Endothelial cell (in vitro differentiated cells): ENCODE results near the gene MDM1. TPM values are rescaled to one million over a fixed set of nuclear protein-coding genes. Genes with fewer than 3 reads are reported as not detected.

Experiments
- DNase-seq: peaks from one replicate; pipeline ENCODE4 v3.0.0; 2021; ENCODE audit warnings: low spot score
- H3K27ac Mint-ChIP-seq: one replicate; pipeline ENCODE4 v1.8.0; 2021; ENCODE audit warnings: mixed read lengths, inconsistent platforms; ENCODE audit not compliant: unreplicated experiment
- H3K27me3 Mint-ChIP-seq: one replicate; pipeline ENCODE4 v1.8.0; 2021; ENCODE audit warnings: mild to moderate bottlenecking, moderate library complexity, mixed read lengths, inconsistent platforms; ENCODE audit not compliant: unreplicated experiment
- H3K36me3 Mint-ChIP-seq: one replicate; pipeline ENCODE4 v1.8.0; 2021; ENCODE audit warnings: mild to moderate bottlenecking, low read depth, mixed read lengths, inconsistent platforms; ENCODE audit not compliant: unreplicated experiment
- H3K4me1 Mint-ChIP-seq: one replicate; pipeline ENCODE4 v1.8.0; 2021; ENCODE audit warnings: mild to moderate bottlenecking, mixed read lengths, inconsistent platforms; ENCODE audit not compliant: unreplicated experiment
- H3K4me3 Mint-ChIP-seq: one replicate; pipeline ENCODE4 v1.8.0; 2021; ENCODE audit warnings: mild to moderate bottlenecking, mixed read lengths, inconsistent platforms; ENCODE audit not compliant: unreplicated experiment
- H3K9me3 Mint-ChIP-seq: one replicate; pipeline ENCODE4 v1.8.0; 2021; ENCODE audit warnings: mixed read lengths, inconsistent platforms; ENCODE audit not compliant: unreplicated experiment
- total RNA-seq: library from RNA; stranded (reverse); fragmentation: NEBNext Ultra II Directional; extraction: Animal tissue kit (Norgen Biotek cat#: 25700); gene quantifications from one replicate; pipeline ENCODE4 v1.2.1, GENCODE V29; 2021; ENCODE audit not compliant: unreplicated experiment
- TF ChIP-seq, protein P1 (sequence below): fragments of 200-600 bp; sonication (generic); IDR thresholded peaks from one replicate; pipeline ENCODE4 v1.5.0; 2021; ENCODE audit warnings: antibody characterized with exemption; ENCODE audit not compliant: unreplicated experiment

The MDM1 gene
- total RNA-seq, 1 donor from 2014 or later, result 18.1 TPM

DNA sequence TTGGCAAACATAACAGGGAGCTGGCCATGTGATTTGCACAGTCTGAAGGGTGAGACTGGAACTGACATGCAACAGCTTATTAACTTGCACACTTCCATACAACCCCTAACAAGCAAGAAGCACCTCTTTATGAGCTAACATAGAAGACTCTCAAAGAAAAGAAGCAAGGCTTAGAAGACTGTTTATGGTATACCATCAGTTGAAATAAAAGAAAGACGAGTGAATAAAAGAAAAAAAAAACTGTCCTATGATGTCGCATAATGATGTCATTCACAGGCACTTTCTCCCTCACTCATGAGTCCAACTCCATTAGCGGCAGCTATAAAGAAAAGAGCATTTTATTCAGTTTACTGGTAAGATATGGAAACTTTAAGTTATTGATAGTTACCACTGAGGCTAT is 3.3 kb upstream of the MDM1 start:
- H3K36me3 Mint-ChIP-seq, result no peaks in the 10 kb centered on the region
- H3K4me3 Mint-ChIP-seq, result no peak overlapping the region
- no peak for DNase-seq
- peaks cover 21% of the 10 kb centered on the region for H3K4me1 Mint-ChIP-seq
- no peaks in the 10 kb centered on the region for H3K9me3 Mint-ChIP-seq
- H3K27ac Mint-ChIP-seq, result no peak overlapping the region
- H3K27me3 Mint-ChIP-seq, result no peaks in the 10 kb centered on the region
- TF ChIP-seq, protein P1, sequence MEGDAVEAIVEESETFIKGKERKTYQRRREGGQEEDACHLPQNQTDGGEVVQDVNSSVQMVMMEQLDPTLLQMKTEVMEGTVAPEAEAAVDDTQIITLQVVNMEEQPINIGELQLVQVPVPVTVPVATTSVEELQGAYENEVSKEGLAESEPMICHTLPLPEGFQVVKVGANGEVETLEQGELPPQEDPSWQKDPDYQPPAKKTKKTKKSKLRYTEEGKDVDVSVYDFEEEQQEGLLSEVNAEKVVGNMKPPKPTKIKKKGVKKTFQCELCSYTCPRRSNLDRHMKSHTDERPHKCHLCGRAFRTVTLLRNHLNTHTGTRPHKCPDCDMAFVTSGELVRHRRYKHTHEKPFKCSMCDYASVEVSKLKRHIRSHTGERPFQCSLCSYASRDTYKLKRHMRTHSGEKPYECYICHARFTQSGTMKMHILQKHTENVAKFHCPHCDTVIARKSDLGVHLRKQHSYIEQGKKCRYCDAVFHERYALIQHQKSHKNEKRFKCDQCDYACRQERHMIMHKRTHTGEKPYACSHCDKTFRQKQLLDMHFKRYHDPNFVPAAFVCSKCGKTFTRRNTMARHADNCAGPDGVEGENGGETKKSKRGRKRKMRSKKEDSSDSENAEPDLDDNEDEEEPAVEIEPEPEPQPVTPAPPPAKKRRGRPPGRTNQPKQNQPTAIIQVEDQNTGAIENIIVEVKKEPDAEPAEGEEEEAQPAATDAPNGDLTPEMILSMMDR, result no peak

DNA sequence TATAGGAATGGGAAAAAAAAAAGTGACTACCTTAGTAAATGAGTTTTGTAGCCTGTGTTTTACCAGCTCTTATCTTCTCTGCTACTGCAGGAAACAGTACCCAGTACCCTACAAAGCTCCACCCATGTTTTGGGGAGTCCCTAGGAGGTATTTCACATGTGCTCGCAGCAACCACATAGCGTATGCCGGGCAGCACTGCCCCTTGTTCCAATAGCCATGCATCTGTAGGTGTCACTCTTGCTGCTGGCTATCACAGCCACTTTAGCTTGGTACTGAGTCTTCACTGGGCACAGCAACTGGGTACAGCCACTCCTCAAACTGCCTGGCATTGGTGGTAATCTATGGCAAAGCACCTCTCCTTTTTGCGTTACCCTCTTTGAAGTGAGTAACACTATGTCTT is 2.0 kb upstream of the MDM1 start:
- Mint-ChIP-seq H3K36me3 (no peaks in the 10 kb centered on the region), H3K27me3 (no peaks in the 10 kb centered on the region)

DNA sequence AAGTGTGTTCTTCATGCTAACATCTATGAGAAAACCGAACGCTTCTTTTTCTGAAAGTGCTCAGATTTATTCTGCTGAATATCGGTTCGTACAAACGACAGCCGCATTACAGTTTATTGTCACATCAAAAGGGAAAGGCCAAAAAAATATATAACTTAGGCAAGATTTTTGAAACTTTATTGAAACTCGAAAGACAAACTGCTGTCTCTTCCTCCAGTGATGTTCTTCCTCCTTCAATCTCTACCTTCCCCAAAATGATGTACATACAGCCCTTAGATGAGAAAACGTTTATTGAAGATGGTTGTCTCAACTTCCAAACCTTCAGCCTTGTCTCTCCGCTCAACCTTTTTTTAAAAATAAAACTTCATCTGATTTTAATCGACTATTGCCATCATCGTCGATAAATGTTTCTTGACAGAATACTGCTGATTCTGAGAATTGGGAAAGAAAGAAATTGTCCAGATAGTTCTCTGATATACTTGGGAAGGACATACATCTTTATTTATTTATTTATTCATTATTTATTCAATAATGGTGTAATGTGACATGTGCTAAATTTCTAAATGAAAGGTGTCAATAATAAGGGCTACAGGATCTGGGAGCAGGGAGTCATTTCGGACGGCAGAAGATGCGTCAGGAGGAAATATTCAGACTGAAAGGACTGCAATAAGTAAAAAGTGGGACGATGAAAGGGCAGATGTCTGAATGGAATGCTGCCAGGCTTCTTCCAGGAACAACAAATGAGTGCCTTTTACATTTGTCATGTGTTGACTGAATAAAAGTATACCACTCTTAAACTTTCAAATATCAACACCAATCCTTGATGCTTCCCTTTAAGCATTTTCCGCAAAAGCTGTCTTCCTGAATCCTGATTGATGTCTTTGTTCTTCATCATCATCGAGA is 817 bp upstream of the MDM1 start:
- H3K4me1 Mint-ChIP-seq, result peaks cover 21% of the 10 kb centered on the region
- TF ChIP-seq, protein P1, result no peak
- H3K4me3 Mint-ChIP-seq, result peak overlapping the region; percentile 81
- no peak overlapping the region for H3K27ac Mint-ChIP-seq
- H3K36me3 Mint-ChIP-seq, result no peaks in the 10 kb centered on the region
- no peaks in the 10 kb centered on the region for H3K27me3 Mint-ChIP-seq
- no peaks in the 10 kb centered on the region for H3K9me3 Mint-ChIP-seq
- no peak for DNase-seq

More for the DNA sequence above, 2.0 kb upstream of the MDM1 start:
- Mint-ChIP-seq H3K27ac (no peak overlapping the region), H3K4me3 (no peak overlapping the region), H3K4me1 (peaks cover 21% of the 10 kb centered on the region), H3K9me3 (no peaks in the 10 kb centered on the region)
- TF ChIP-seq, protein P1, result no peak
- DNase-seq, result no peak

DNA sequence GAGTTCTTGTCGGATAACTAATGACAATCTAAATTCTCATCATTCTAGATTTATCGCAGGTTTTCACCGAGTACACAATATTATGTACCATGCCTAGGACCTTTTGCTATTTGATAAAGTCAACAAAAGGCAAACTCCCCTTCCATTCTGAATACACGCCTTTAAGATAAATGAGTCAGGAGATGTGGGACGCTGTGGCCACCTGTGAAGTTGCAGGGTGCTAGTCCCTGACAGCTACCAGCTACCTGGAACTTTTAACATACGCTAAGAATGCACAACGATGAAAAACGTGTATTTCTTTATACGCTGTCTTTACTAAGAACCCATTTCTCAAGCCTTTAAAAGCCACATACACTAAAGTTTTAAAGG is 678 bp downstream of the MDM1 start:
- DNase-seq, result no peak
- no peaks in the 10 kb centered on the region for H3K9me3 Mint-ChIP-seq
- H3K36me3 Mint-ChIP-seq, result no peaks in the 10 kb centered on the region
- H3K4me3 Mint-ChIP-seq, result peak overlapping the region; percentile 90
- H3K4me1 Mint-ChIP-seq, result peaks cover 23% of the 10 kb centered on the region
- H3K27me3 Mint-ChIP-seq, result no peaks in the 10 kb centered on the region
- no peak overlapping the region for H3K27ac Mint-ChIP-seq
- TF ChIP-seq, protein P1, result no peak

DNA sequence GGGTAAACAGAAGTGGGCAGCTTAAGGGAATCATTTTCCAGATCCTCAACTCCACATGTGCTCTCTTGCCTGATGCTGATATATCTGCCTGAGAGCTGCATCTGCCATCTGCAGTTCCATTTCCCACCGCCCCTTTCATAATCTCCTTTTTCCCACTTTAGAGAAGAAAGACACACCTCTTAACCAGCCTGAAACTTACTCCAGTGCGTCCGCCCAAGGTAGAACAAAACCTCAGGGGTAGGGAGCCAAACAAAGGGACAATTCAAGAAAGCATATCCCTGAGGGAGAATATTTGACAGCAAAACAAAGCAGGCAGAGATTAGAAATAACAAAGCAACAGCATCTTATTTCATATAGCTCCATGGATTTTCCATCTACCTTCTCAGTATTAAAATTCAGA is 4.3 kb downstream of the MDM1 start:
- H3K27me3 Mint-ChIP-seq, result no peaks in the 10 kb centered on the region
- H3K4me3 Mint-ChIP-seq, result no peak overlapping the region
- no peak overlapping the region for H3K27ac Mint-ChIP-seq
- H3K36me3 Mint-ChIP-seq, result no peaks in the 10 kb centered on the region
- TF ChIP-seq, protein P1, result no peak
- DNase-seq, result no peak
- H3K4me1 Mint-ChIP-seq, result peaks cover 9% of the 10 kb centered on the region
- H3K9me3 Mint-ChIP-seq, result no peaks in the 10 kb centered on the region
